GM21423 (cell line): Measurements from ENCODE around the gene NAMPT.
"Not testable (repeated sequence)": the region's sequence is repeated elsewhere in the genome, so short reads cannot be mapped to it uniquely, and the experiment has no call there.

Experiments used
- ATAC-seq: cut with Tn5 transposase; IDR thresholded peaks from one replicate; pipeline ENCODE4 v1.9.1; 2021; ENCODE audit warnings: mild to moderate bottlenecking, moderate library complexity; ENCODE audit not compliant: unreplicated experiment

NAMPT gene

GRCh38 chr7:106305732-106306131 lies 20.9 kb upstream of the NAMPT start:
- no peak for ATAC-seq

- ATAC-seq: no peak
Observed at GRCh38 chr7:106304568-106304967, 19.8 kb upstream of the NAMPT start.

GRCh38 chr7:106298631-106299030 lies 13.8 kb upstream of the NAMPT start:
- ATAC-seq: not testable (repeated sequence)

GRCh38 chr7:106298155-106298554 lies 13.4 kb upstream of the NAMPT start:
- ATAC-seq: not testable (repeated sequence)

GRCh38 chr7:106294334-106294733 lies 9.6 kb upstream of the NAMPT start:
- no peak for ATAC-seq

GRCh38 chr7:106291247-106291646 lies 6.5 kb upstream of the NAMPT start:
- ATAC-seq: no peak

- no peak for ATAC-seq
Observed at GRCh38 chr7:106290319-106290718, 5.5 kb upstream of the NAMPT start.

GRCh38 chr7:106289848-106290247 lies 5.1 kb upstream of the NAMPT start:
- no peak for ATAC-seq

- ATAC-seq: no peak
Observed at GRCh38 chr7:106288263-106288662, 3.5 kb upstream of the NAMPT start.

GRCh38 chr7:106287786-106288185 lies 3.0 kb upstream of the NAMPT start:
- no peak for ATAC-seq

- peak; percentile 23 for ATAC-seq
Observed at GRCh38 chr7:106285855-106286492, 1.2 kb upstream of the NAMPT start.

- peak; percentile 74 for ATAC-seq
Observed at GRCh38 chr7:106285051-106285854, 470 bp upstream of the NAMPT start.

GRCh38 chr7:106283831-106284713 lies 711 bp downstream of the NAMPT start:
- ATAC-seq: peak; percentile 16

GRCh38 chr7:106283501-106283830 lies 1.3 kb downstream of the NAMPT start:
- ATAC-seq: no peak

- ATAC-seq: no peak
Observed at GRCh38 chr7:106282852-106283251, 1.9 kb downstream of the NAMPT start.

- ATAC-seq: no peak
Observed at GRCh38 chr7:106282390-106282789, 2.4 kb downstream of the NAMPT start.

GRCh38 chr7:106281585-106282318 lies 3.0 kb downstream of the NAMPT start:
- no peak for ATAC-seq

- no peak for ATAC-seq
Observed at GRCh38 chr7:106281127-106281526, 3.7 kb downstream of the NAMPT start.

- no peak for ATAC-seq
Observed at GRCh38 chr7:106279425-106280197, 5.2 kb downstream of the NAMPT start.

- ATAC-seq: no peak
Observed at GRCh38 chr7:106278695-106279094, 6.1 kb downstream of the NAMPT start.
